ENCODE results near the gene RAB40A.

RAB40A gene, protein sequence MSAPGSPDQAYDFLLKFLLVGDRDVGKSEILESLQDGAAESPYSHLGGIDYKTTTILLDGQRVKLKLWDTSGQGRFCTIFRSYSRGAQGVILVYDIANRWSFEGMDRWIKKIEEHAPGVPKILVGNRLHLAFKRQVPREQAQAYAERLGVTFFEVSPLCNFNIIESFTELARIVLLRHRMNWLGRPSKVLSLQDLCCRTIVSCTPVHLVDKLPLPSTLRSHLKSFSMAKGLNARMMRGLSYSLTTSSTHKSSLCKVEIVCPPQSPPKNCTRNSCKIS

DNA sequence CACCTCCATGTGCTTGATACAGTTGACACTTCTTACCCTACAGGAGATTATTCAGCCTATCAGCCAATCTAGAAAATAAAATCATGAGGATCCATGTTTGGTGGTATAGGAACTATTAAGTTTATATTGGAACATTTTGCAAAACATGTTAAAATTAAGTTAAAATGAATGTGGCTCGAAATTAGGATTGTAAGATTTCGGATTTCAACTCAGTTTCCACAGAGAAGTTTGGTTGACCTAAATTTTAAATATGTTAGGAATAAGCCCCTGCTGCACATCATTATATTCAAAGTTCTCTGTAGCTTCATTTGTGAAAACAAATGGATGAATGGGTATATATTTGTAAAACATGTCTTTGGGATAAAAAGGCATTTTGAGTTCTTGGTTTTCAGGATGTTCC lies at the start of gene RAB40A:
RAB40A (minus strand) TSS at position 101 of the 400 bp plus-strand sequence. CDS start 18,733 bp downstream, outside the sequence.
- H3F3A ChIP-seq (ENCODE audit: control insufficient read depth, insufficient read depth), result no peaks in the 10 kb centered on the region
- H3K79me2 ChIP-seq (ENCODE audit: control insufficient read depth, low read length), result no peaks in the 10 kb centered on the region
- no peaks in the 10 kb centered on the region for H3K36me3 ChIP-seq (ENCODE audit: control insufficient read depth, low read length)
- no peak within 1 kb of the TSS for H3K27ac ChIP-seq (ENCODE audit: low read depth, low read length)
- H3K4me2 ChIP-seq (ENCODE audit: low read length), result no peak within 1 kb of the TSS
- TF ChIP-seq, protein P1, sequence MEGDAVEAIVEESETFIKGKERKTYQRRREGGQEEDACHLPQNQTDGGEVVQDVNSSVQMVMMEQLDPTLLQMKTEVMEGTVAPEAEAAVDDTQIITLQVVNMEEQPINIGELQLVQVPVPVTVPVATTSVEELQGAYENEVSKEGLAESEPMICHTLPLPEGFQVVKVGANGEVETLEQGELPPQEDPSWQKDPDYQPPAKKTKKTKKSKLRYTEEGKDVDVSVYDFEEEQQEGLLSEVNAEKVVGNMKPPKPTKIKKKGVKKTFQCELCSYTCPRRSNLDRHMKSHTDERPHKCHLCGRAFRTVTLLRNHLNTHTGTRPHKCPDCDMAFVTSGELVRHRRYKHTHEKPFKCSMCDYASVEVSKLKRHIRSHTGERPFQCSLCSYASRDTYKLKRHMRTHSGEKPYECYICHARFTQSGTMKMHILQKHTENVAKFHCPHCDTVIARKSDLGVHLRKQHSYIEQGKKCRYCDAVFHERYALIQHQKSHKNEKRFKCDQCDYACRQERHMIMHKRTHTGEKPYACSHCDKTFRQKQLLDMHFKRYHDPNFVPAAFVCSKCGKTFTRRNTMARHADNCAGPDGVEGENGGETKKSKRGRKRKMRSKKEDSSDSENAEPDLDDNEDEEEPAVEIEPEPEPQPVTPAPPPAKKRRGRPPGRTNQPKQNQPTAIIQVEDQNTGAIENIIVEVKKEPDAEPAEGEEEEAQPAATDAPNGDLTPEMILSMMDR (IDR thresholded peaks at IDR 0.05; ENCODE audit: low read depth, low read length, poor library complexity, severe bottlenecking), result no peak
- no peak for TF ChIP-seq EZH2phosphoT487 (IDR thresholded peaks at IDR 0.05; ENCODE audit: borderline replicate concordance, low read length)
- H4K20me1 ChIP-seq (ENCODE audit: control insufficient read depth, insufficient read depth, low read depth, low read length), result no peaks in the 10 kb centered on the region
- H3K27me3 ChIP-seq (ENCODE audit: control insufficient read depth, low read length), result no peaks in the 10 kb centered on the region
- H3K9me3 ChIP-seq (ENCODE audit: control insufficient read depth, insufficient read depth, low read length), result no peaks in the 10 kb centered on the region
- no peaks in the 10 kb centered on the region for H3K4me1 ChIP-seq (ENCODE audit: control insufficient read depth, low read length)
- no peak within 1 kb of the TSS for H3K4me3 ChIP-seq (ENCODE audit: low read length)
- no peaks in the 10 kb centered on the region for H3K9me2 ChIP-seq (replicated peaks; ENCODE audit: control insufficient read depth, low read length)

DNA sequence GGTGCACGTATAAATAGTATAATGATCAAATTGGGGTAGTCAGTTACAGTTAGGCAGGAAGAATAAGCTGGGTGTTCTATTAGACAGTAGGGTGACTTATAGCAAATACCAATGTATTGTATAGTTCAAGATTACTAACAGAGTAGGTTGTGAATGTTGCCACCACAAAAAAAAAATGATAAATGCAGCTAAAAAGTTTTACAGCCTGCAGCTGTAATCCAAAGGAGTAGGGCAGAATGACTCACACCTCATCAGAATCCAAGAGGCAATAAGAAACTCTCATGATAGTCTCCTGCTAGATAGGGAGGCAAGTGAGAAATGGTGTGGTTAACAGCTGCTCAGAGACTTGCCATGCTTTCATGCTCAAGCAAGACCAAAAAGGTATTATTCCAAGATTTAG lies 46.5 kb upstream of the RAB40A start:
- Histone ChIP-seq H3K4me2 (ENCODE audit: low read length) (no peak overlapping the region), H3K4me1 (ENCODE audit: control insufficient read depth, low read length) (peaks cover 10% of the 10 kb centered on the region), H3K4me3 (ENCODE audit: low read length) (no peak overlapping the region), H3K36me3 (ENCODE audit: control insufficient read depth, low read length) (no peaks in the 10 kb centered on the region), H3F3A (ENCODE audit: control insufficient read depth, insufficient read depth) (no peaks in the 10 kb centered on the region), H3K79me2 (ENCODE audit: control insufficient read depth, low read length) (no peaks in the 10 kb centered on the region), H3K27ac (ENCODE audit: low read depth, low read length) (no peak overlapping the region), H3K27me3 (ENCODE audit: control insufficient read depth, low read length) (no peaks in the 10 kb centered on the region), H3K9me2 (replicated peaks; ENCODE audit: control insufficient read depth, low read length) (no peaks in the 10 kb centered on the region), H4K20me1 (ENCODE audit: control insufficient read depth, insufficient read depth, low read depth, low read length) (no peaks in the 10 kb centered on the region), H3K9me3 (ENCODE audit: control insufficient read depth, insufficient read depth, low read length) (no peaks in the 10 kb centered on the region)
- no peak for TF ChIP-seq EZH2phosphoT487 (IDR thresholded peaks at IDR 0.05; ENCODE audit: borderline replicate concordance, low read length)
- TF ChIP-seq, protein P1 (IDR thresholded peaks at IDR 0.05; ENCODE audit: low read depth, low read length, poor library complexity, severe bottlenecking), result no peak

DNA sequence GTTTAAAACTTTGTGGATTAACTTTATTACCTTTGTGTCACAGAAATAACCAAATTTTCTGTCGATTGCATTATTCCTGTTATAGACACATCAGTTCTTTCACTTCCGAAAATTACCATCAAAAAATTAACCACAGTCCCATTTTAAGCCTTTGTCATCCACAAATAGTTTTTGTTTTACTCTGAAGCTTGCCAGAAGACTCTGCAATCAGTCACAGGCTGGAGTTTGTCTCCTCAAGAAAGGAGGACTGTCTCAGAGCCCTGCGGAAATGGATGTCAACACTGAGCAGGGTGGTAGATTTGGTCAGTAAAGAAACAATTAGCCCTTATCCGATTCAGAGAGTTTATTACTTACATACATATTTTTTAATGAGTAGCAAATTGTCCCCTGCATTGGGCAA lies 45.9 kb upstream of the RAB40A start:
- TF ChIP-seq, protein P1 (IDR thresholded peaks at IDR 0.05; ENCODE audit: low read depth, low read length, poor library complexity, severe bottlenecking), result no peak
- no peak for TF ChIP-seq EZH2phosphoT487 (IDR thresholded peaks at IDR 0.05; ENCODE audit: borderline replicate concordance, low read length)
- Histone ChIP-seq H3K36me3 (ENCODE audit: control insufficient read depth, low read length) (no peaks in the 10 kb centered on the region), H3K27ac (ENCODE audit: low read depth, low read length) (no peak overlapping the region), H3K79me2 (ENCODE audit: control insufficient read depth, low read length) (no peaks in the 10 kb centered on the region), H3K27me3 (ENCODE audit: control insufficient read depth, low read length) (no peaks in the 10 kb centered on the region), H3K4me2 (ENCODE audit: low read length) (peak overlapping the region; percentile 31; the same call in 1 of the 2 replicates), H4K20me1 (ENCODE audit: control insufficient read depth, insufficient read depth, low read depth, low read length) (no peaks in the 10 kb centered on the region), H3K9me2 (replicated peaks; ENCODE audit: control insufficient read depth, low read length) (no peaks in the 10 kb centered on the region), H3K4me3 (ENCODE audit: low read length) (no peak overlapping the region), H3K9me3 (ENCODE audit: control insufficient read depth, insufficient read depth, low read length) (no peaks in the 10 kb centered on the region), H3K4me1 (ENCODE audit: control insufficient read depth, low read length) (peaks cover 10% of the 10 kb centered on the region), H3F3A (ENCODE audit: control insufficient read depth, insufficient read depth) (no peaks in the 10 kb centered on the region)
